Omental fat pad (tissue), 4 donors: ENCODE data around the gene NRG2. TPM values are rescaled to one million over a fixed set of nuclear protein-coding genes. Genes with fewer than 3 reads are reported as not detected.

Source experiments
- ATAC-seq: fragments of 150-250 bp; one replicate; pipeline ENCODE4 v1.9.1; 2016; ENCODE audit warnings: mild to moderate bottlenecking, moderate library complexity; ENCODE audit not compliant: low FRiP score
- DNase-seq: peaks from one replicate; pipeline ENCODE4 v3.0.0-alpha.2; 2019; ENCODE audit warnings: low spot score
- total RNA-seq, 4 donors: library from RNA; depleted of rRNA; stranded (reverse); fragments of >200 nt; gene quantifications; one replicate each; pipeline ENCODE4 v1.1.0, GENCODE V29; 2016
- TF ChIP-seq, protein P1 (sequence below), 3 donors: fragments of 450-650 bp; IDR thresholded peaks; one replicate each; pipeline ENCODE4 v1.5.1; 2016 to 2017; ENCODE audit warnings: antibody characterized with exemption in 3 of 3, mild to moderate bottlenecking in 3 of 3, moderate library complexity in 2 of 3

NRG2 gene
- total RNA-seq, 4 donors from 2014 or later, result 2.3 to 16.9 (median 5.9) TPM

DNA sequence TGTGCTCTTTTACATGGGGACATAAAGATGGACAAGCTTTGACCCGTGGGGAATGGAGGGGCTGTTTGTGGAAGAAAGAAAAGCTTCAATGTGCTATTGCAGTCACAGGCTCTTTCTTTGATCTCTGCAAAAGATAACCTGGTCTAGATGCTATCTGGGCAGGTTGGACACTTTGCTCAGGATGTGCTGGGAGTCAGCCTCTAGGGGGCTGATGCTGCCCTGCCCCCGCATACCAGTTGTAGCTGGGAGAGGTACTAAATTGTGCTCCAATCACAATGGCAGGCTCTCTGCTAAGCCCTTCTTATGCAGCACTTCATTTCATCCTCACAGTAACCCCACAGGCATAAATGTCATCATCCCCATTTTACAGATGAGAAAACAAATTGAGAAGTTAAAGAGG, 180.3 kb downstream of the NRG2 start:
- TF ChIP-seq, protein P1, sequence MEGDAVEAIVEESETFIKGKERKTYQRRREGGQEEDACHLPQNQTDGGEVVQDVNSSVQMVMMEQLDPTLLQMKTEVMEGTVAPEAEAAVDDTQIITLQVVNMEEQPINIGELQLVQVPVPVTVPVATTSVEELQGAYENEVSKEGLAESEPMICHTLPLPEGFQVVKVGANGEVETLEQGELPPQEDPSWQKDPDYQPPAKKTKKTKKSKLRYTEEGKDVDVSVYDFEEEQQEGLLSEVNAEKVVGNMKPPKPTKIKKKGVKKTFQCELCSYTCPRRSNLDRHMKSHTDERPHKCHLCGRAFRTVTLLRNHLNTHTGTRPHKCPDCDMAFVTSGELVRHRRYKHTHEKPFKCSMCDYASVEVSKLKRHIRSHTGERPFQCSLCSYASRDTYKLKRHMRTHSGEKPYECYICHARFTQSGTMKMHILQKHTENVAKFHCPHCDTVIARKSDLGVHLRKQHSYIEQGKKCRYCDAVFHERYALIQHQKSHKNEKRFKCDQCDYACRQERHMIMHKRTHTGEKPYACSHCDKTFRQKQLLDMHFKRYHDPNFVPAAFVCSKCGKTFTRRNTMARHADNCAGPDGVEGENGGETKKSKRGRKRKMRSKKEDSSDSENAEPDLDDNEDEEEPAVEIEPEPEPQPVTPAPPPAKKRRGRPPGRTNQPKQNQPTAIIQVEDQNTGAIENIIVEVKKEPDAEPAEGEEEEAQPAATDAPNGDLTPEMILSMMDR (IDR thresholded peaks at IDR 0.05), result no peak

DNA sequence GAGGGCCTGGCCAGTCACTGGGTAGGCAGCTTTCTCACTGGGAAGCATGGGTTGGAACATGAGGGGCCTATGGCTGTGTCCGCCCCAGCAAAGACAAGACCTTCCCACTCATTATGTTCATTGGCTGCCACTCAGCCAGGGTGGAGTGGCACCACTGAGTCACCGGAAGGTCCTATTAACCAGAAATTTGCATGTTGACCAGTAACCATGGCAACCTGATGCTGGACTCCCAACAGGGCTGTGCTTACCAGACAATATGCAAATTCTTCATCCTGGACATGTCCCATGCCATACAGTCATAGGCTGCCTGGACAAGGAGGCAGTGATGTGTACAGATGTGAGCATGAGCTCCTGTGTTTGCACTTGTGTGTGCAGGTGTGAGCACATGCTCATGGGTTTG, 180.8 kb downstream of the NRG2 start:
- no peak for ATAC-seq
- TF ChIP-seq, protein P1 (IDR thresholded peaks at IDR 0.05), result no peak
- no peak for DNase-seq

More for the DNA sequence above, 180.3 kb downstream of the NRG2 start:
- DNase-seq, result no peak
- no peak for ATAC-seq

DNA sequence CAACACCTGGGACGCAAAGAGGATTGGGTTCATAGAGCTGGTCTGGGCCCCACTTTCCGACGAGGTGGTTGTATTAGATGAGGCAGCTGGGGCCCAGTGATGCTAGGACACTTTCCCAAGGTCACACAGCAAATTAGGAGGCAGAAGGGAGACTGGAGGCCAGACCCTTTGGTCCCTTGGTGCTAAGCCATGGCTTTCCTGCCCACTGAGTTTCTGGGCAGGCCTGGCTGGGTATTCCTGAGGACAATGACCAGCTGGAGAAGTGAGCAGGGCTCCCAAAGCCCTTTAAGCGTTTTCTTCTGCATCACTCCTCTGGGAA, 181.3 kb downstream of the NRG2 start:
- no peak for DNase-seq
- ATAC-seq, result no peak
- TF ChIP-seq, protein P1 (IDR thresholded peaks at IDR 0.05), result no peak

DNA sequence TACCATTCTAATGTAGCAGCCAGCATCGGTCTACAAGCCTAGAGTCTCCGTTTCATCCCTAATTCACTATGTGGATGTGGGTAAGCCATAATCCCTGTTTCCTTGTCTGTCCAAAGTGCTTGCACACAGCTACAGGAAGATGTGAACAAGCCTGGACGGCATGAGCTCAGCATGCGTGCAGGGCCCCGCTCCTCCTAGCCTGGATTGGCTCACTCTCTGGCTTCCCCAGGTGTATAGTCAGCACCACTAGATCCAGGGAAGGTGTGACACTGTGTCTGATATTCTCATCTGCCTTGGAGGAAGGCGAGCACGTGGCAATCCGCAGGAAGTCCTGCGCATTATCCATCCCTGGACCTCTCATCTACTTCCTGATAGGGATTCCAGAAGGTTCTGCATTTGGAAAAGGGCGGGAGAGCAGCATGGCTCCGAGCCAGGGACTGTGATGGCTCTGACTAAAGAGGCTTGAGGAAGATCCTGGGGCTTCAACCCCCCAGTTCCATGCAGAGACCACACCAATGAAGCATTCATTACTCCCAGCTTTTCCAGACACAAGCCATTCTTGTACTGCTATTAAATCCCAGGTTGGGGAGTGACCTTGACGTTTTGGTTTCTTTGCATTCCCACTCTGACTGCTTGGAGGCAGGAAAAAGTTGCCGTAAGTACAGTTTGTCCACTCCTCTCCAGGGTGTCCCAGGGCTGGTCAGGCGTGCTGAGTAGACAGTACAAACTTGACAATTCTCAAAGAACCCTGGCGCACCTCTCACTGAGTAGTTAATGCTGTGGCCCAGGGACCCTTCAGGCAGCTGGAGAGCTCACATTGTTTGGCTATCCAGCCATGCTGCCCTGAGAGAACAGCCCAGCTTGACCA, 181.8 kb downstream of the NRG2 start:
- TF ChIP-seq, protein P1 (IDR thresholded peaks at IDR 0.05), result no peak
- ATAC-seq (no peak), DNase-seq (no peak)

DNA sequence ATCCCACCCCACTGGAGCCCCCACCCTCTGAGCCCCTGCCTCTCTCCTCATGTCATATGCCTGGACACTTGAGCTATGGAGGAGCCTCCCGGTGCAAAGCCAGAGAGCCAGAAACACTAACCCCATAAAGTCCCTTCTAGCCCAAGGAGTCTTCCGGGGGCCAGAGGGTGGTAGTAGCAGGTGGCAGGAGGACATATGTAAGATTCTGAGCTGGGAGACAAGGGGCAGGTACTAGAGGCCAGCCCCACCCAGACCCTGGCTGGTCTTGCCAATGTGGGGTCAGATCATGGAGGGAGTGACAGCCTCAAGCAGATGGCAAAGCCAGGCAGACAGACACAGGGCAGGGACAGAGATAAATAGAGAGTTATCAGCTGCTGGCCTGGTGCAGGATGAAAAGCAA, 184.1 kb downstream of the NRG2 start:
- DNase-seq (no peak), ATAC-seq (no peak)
- TF ChIP-seq, protein P1 (IDR thresholded peaks at IDR 0.05), result no peak

DNA sequence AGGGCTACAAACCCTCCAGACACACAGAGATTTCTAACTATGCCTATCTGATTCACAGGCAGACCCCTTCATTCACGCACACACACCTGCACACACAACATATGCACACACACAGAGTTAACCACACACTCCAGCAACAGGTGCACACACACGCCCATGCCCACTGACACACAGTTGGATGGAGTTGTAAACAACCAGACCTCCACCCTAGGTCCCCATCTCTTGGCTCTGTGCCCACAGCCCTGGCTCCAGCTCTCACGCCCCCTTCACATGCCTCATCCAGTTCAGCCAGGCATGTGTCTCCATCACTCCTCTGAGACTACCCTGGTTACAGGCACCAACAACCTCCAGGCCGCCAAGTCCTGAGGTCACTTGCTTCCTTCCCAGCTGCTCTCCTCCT, 186.4 kb downstream of the NRG2 start:
- DNase-seq (no peak), ATAC-seq (no peak)
- TF ChIP-seq, protein P1 (IDR thresholded peaks at IDR 0.05), result no peak

DNA sequence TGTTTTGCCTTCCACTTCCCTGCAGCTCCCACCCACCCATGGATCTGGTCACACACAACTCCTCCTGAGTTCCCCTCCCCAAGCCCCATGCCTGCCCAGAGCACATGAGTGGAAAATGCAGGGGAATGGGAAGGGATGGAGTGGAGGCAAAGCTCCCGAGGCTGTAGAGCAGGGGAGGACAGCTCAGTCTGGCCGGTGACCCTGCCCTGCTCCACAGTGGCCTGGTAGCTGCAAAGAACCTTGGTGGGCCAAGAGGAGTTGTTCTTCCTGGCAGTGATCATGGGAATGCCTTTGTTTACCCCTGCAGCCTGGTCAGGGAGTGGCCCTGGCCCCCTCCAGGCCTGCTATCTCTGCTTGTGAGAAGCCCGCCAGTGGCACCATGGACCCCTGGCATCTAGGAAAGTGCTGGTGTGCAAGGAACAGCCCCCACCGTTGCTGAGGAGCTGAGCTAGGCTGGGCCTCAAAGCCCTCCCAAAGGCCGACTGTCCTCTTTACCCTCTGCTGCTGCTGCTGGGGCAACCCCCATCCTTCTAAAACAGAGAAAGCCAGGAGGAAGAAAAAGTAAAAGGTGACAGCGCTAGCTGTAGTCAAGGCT, 187.1 kb downstream of the NRG2 start:
- ATAC-seq (no peak), DNase-seq (no peak)

More for the DNA sequence above, 187.1 kb downstream of the NRG2 start:
- TF ChIP-seq, protein P1 (IDR thresholded peaks at IDR 0.05), result no peak
